NCI-H526 treated with DMSO at 0.1 percent for 48 hours (cell line): ENCODE results near the gene ARL5B.

Experiments
- DNase-seq: peaks from one replicate; lab custom pipeline; 2025; lab: John Stamatoyannopoulos, UW

Gene ARL5B

GRCh38 chr10:18703521-18703920 is 44.3 kb downstream of the ARL5B start:
- DNase-seq, result no peak

GRCh38 chr10:18710201-18710653 is 51.0 kb downstream of the ARL5B start:
- no peak for DNase-seq

GRCh38 chr10:18713077-18713476 is 53.8 kb downstream of the ARL5B start:
- DNase-seq, result no peak

DNA sequence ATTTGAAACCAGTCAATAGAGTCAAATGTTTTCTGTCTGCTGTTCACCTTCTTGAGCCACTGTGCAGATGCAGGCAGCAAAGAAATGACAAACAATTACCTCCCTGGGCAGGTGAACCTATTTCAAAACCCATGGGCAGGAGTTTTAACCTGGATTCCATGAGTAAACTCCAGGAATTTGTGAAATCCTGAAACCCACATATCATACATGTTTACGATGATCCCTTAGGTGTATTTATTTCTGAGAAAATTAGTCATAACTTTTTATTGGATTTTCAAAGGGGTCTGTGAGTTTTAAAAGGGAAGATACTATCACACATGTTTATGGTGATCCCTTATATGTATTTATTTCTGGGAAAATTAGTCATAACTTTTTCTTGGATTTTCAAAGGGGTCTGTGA is 59.8 kb downstream of the ARL5B start:
- DNase-seq, result no peak

- DNase-seq, result no peak
Observed at GRCh38 chr10:18719811-18720210, 60.6 kb downstream of the ARL5B start.

GRCh38 chr10:18721067-18721466 is 61.8 kb downstream of the ARL5B start:
- no peak for DNase-seq

DNA sequence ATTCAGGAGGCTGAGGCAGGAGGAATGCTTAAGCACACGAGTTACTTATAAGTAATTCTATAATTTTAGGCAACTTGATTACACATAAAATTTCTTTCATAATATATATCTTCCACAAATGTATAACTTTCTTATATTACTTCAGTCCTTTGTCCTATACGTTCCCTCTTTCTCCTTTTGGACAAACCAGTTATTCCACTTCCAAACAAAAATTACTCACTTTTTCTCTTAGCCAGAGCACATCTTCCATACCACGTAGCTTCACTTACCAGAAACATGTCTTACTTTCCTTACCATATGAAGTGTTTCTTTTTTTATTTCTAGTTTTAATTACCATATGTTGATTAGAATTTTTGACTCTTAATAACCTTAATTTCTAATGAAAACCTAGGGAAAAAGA is 64.6 kb downstream of the ARL5B start:
- DNase-seq, result no peak
